ENCODE results near the gene LRP5.
"Not testable (repeated sequence)": the region's sequence is repeated elsewhere in the genome, so short reads cannot be mapped to it uniquely, and the experiment has no call there.

LRP5 gene

GRCh38 chr11:68392822-68393221 is 80.4 kb downstream of the LRP5 start:
- no peak for DNase-seq (ENCODE audit: low read depth)

GRCh38 chr11:68396516-68396915 is 84.1 kb downstream of the LRP5 start:
- no peak for DNase-seq (ENCODE audit: low read depth)

- no peak for DNase-seq (ENCODE audit: low read depth)
Observed at GRCh38 chr11:68397256-68397655, 84.9 kb downstream of the LRP5 start.

- no peak for DNase-seq (ENCODE audit: low read depth)
Observed at GRCh38 chr11:68398995-68399851, 86.8 kb downstream of the LRP5 start.

GRCh38 chr11:68399916-68400315 is 87.5 kb downstream of the LRP5 start:
- DNase-seq (ENCODE audit: low read depth): no peak

- not testable (repeated sequence) for DNase-seq (ENCODE audit: low read depth)
Observed at GRCh38 chr11:68400584-68400983, 88.2 kb downstream of the LRP5 start.

GRCh38 chr11:68401856-68402255 is 89.5 kb downstream of the LRP5 start:
- DNase-seq (ENCODE audit: low read depth): no peak

GRCh38 chr11:68402355-68403031 is 90.1 kb downstream of the LRP5 start:
- DNase-seq (ENCODE audit: low read depth): no peak

GRCh38 chr11:68403424-68403823 is 91.0 kb downstream of the LRP5 start:
- no peak for DNase-seq (ENCODE audit: low read depth)

- DNase-seq (ENCODE audit: low read depth): no peak
Observed at GRCh38 chr11:68403831-68404230, 91.4 kb downstream of the LRP5 start.

- DNase-seq (ENCODE audit: low read depth): no peak
Observed at GRCh38 chr11:68406324-68407313, 94.2 kb downstream of the LRP5 start.

GRCh38 chr11:68408512-68408911 is 96.1 kb downstream of the LRP5 start:
- DNase-seq (ENCODE audit: low read depth): no peak

GRCh38 chr11:68409748-68410344 is 97.5 kb downstream of the LRP5 start:
- no peak for DNase-seq (ENCODE audit: low read depth)

- no peak for DNase-seq (ENCODE audit: low read depth)
Observed at GRCh38 chr11:68411501-68411991, 99.2 kb downstream of the LRP5 start.

GRCh38 chr11:68412593-68413475 is 100.4 kb downstream of the LRP5 start:
- DNase-seq (ENCODE audit: low read depth): peak; percentile 42

GRCh38 chr11:68413591-68413999 is 101.2 kb downstream of the LRP5 start:
- no peak for DNase-seq (ENCODE audit: low read depth)

- no peak for DNase-seq (ENCODE audit: low read depth)
Observed at GRCh38 chr11:68414496-68415221, 102.3 kb downstream of the LRP5 start.

GRCh38 chr11:68416070-68416578 is 103.7 kb downstream of the LRP5 start:
- no peak for DNase-seq (ENCODE audit: low read depth)

- DNase-seq (ENCODE audit: low read depth): no peak
Observed at GRCh38 chr11:68418648-68419047, 106.3 kb downstream of the LRP5 start.

- no peak for DNase-seq (ENCODE audit: low read depth)
Observed at GRCh38 chr11:68420171-68420570, 107.8 kb downstream of the LRP5 start.

All from amniotic epithelial cell (primary cell).